Activated effector memory CD4-positive, alpha-beta T cell treated with anti-CD3 and anti-CD28 coated beads, Interleukin-2, amount 50 U/mL, for 16 hours (primary cell): ENCODE data around the gene STARD3NL.
A peak's percentile ranks its signal among the peaks of the same experiment; 100 is the strongest.
"Not testable (repeated sequence)": the region's sequence is repeated elsewhere in the genome, so short reads cannot be mapped to it uniquely, and the experiment has no call there.

ENCODE experiments used
- DNase-seq: peaks from one replicate; pipeline ENCODE4 v3.0.0-alpha.2; 2020

Gene STARD3NL

DNA sequence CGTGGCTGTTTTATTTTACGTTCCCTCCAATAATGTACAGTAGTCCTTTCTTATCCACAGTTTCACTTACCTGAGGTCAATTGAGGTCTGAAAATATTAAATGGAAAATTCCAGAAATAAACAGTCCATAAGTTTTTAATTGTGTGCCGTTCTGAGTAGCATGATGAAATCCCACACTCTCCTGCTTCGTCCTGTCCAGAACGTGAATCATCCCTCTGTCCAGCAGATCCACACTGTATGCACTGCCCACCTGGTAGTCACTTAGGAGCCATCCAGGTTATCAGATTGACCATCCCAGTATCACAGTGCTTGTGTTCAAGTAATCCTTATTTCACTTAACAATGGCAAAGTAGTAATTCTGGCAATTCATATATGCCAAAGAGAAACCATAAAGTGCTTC is 46.3 kb downstream of the STARD3NL start:
- DNase-seq = no peak

DNA sequence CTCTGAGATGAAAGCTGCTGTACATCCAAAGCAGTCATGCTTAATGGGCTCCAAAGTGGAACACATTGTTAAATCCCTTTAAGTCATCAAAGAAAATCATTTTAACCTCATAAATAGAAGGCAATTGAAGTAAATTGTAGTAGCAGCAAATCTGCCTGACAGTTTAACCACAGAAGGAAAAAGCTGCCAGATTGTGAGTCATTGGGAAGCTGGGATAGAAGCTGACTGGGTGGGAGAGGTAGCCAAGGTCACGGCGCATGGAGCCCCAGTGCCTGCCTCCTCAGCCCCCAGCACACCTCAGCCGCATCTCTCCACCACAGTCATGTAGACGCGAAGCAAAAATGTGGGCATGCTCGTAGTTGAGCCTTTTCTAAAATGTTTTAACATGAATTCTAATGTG is 51.3 kb downstream of the STARD3NL start:
- DNase-seq = no peak

DNA sequence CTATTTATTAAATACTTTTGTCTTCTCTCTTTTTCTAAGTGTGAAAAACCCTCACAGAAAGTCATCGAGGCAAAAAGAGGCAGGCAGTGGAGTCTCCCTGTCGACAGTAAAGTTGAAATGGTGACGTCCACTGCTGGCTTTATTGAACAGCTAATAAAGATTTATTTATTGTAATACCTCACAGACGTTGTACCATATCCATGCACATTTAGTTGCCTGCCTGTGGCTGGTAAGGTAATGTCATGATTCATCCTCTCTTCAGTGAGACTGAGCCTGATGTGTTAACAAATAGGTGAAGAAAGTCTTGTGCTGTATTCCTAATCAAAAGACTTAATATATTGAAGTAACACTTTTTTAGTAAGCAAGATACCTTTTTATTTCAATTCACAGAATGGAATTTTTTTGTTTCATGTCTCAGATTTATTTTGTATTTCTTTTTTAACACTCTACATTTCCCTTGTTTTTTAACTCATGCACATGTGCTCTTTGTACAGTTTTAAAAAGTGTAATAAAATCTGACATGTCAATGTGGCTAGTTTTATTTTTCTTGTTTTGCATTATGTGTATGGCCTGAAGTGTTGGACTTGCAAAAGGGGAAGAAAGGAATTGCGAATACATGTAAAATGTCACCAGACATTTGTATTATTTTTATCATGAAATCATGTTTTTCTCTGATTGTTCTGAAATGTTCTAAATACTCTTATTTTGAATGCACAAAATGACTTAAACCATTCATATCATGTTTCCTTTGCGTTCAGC is 52.0 kb downstream of the STARD3NL start:
- DNase-seq = no peak

DNA sequence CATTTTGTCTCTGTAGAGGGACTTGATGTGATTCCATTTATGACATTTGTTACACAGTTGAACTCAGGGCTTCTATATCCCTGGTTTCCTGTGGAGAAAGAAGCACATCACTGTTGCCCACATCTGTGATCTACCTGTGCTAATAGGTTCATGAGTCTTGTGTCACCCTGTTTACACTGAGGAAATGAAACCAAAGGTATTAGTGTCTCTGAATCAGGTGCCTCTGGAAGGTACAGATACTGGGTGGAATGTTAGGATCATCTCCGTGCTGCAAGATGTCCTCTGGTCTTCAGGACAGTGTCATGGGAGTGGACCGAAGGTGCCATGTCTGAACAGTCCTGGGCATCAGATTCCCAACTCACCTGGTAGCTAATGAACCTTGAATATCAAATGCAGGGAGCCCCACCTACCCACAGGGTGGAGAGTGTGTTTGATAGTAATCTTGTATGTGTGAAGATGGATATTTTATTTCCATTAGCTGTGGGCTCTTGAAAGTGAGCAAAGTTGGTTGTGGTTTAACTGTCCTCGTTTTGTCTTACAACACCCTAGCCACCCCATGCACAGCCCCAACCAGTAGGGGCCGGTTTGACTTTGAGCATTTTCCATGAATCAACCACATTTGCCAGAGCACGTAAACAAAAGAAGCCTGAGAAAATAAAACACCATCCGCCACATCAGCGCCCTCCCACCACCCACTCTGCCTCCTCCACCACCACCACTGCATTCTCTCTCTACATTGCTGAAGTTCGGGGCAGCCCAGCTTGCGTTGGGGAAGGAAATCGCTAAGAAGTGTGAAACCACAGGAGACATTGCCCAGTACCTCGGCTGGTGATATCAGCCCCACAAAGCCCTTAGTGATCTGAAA is 54.7 kb downstream of the STARD3NL start:
- DNase-seq = peak; percentile 87

DNA sequence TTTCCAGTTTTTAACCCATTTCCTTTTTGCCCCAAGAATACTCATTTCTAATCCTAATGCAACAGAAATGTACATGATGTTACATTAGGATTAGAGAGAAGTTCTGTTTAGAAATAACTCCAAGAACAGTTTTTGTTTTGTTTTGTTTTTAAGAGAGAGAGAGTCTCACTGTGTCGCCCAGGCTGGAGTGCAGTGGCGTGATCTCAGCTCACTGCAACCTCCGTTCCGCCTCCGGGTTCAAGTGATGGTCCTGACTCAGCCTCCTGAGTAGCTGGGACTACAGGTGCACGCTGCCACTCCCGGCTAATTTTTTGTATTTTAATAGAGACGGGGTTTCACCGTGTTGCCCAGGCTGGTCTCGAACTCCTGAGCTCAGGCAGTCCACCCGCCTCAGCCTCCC is 56.7 kb downstream of the STARD3NL start:
- DNase-seq = not testable (repeated sequence)

DNA sequence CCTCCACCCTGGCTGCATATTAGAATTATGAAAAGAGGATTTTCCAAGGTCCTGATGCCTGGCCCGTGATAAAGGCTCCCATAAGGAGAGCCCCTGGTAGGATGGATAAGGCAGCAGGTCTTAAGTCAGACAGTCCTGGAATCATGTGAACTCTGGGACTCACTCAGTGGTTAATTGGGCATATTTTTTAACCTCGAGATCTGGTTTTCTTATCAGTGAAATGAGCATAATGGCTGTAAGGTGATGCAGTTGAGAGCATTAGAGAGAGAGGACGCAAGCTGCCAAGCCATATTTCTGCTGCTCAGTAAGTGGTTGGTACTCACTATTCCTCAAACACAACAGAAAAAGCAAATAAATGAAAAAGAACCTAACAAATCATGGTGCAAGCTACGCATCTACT is 57.6 kb downstream of the STARD3NL start:
- no peak for DNase-seq

DNA sequence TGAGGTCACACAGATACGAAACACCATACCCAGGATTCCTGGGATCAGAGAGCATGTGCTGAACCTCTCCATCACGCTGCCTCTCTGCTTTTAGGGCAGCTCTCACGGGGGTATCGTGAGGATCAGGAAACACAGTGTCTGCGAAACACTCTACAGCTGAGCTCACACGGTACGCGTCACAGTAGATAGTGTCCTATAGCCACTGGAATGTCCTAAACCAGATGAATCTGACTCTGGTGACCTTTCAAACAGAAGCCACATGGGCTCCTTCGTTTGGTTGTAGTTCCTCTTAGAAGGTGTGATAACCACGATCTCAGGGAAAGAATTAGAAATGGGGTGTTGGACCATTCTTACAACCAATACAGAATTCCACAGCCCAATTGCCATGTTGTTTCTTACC is 61.1 kb downstream of the STARD3NL start:
- DNase-seq = not testable (repeated sequence)

DNA sequence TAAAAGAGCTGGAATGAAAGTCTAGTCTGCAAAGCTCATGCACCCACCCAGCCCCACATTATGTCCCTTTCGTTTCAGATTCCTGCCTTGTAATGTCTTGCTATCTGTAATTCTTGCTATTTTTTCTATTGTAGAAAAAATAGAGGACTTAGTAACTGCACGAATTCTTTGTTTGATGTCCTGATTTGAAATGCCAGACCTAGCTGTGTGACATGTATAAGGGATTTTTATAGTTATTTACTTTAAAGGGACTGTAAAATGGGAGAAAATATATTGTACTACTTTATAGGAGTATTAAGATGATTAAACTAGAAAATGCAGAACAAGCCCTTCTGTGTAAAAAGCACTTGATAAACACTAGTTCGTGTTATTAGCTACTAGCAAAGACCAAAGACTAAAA is 63.0 kb downstream of the STARD3NL start:
- DNase-seq = no peak

DNA sequence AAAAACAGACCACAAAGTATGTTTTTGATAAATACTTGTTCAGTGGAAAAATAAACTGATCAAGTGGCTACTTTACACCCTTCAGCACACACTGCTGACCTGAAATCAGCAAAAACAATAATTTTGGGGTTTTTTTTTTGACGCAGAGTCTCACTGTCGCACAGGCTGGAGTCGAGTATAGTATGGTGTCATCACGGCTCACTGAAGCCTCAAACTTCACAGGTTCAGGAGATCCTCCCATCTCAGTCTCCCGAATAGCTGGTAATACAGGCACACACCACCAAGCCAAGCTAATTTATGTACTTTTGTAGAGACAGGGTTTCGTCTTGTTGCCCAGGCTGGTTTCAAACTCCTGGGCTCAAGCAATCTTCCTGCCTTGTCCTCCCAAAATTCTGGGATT is 64.8 kb downstream of the STARD3NL start:
- no peak for DNase-seq

DNA sequence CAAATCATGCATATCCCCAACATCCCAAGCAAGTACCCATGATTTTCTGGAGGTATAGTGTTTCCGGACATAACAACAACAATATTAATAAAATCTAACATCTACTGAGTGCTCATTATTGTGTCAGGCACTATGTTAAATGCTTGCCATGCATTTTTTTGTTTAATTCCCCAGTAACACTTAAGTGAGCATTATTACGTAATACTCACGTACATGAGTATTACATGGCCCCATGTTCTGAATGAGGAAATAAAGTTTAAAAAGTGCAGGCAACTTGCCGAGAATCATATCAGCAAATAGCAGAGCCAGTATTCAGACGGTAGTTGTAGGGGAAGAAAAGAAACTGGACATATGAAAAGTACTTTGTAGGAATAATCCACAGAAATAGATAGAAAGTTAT is 65.3 kb downstream of the STARD3NL start:
- DNase-seq = not testable (repeated sequence)

DNA sequence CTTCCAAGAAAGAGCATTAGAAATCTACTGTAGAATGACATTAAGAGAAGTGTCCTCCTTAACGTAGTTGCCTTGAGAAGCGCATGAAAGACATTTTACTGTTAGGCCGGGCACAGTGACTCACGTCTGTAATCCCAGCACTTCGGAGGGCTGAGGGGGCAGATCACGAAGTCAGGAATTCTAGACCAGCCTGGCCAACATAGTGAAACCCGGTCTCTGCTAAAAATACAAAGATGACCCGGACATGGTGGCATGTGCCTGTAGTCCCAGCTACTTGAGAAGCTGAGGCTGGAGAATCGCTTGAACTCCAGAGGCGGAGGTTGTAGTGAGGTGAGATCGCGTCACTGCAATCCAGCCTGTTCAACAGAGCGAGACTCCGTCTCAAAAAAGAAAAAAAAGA is 66.5 kb downstream of the STARD3NL start:
- no peak for DNase-seq

DNA sequence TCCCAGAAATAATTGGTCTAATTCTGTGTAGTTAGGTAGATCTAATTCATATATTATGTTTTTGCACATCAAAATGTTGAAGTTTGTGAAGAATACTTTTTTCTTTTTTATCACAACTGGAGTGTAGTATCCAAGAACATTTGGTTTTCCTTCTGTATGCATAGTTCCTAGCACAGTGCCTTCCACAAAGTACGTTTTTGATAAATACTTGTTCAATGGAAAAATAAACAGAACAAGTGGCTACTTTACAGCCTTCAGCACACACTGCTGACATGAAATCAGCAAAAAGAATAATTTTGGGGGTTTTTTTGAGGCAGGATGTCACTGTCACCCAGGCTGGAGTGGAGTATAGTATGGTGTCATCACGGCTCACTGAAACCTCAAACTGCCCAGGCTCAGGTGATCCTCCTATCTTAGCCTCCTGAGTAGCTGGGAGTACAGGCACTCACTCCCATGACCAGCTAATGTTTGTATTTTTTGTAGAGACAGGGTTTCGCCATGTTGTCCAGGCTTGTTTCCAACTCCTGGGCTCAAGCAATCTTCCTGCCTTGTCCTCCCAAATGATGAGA is 67.4 kb downstream of the STARD3NL start:
- DNase-seq = no peak

DNA sequence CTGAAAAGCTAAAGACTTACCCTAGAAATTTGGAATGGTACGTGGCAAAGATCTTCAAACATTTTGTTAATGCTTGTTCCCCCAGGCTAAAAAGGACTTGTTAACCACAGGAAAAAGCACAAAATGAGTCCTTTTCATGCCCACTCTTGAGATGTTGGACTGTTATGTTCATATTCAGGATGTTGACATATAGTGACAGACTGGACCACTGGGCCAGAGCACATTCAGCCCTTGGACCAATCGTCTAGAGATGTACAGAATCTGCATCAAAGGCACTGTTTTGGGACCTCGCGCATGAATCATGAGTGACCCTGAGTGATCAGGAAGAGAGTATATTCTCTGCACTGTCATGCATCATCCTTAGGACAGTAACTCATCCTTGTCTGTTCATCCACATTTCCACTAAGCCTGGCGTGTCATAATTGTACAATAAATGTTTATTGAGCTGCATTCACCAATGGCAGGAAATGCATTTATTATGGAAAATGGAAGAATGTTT is 70.1 kb downstream of the STARD3NL start:
- no peak for DNase-seq

DNA sequence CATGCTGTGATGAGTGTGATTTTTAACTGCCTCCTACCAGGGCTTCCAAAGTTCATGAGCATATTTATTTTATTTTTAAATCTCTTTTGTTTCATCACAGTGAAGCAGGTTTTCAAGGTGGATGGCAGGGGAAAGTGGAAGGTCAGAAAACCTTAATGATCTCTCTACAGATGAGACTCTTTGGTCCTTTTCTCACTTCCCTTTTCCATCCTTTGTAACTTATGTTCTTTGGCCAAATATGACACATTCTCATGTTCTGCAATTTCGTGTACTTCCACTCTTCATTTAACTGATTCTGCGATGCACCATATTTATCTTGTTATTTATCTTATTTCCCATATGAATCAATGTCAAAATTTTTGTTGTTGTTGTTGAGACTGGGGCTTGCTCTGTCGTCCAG is 71.8 kb downstream of the STARD3NL start:
- not testable (repeated sequence) for DNase-seq

DNA sequence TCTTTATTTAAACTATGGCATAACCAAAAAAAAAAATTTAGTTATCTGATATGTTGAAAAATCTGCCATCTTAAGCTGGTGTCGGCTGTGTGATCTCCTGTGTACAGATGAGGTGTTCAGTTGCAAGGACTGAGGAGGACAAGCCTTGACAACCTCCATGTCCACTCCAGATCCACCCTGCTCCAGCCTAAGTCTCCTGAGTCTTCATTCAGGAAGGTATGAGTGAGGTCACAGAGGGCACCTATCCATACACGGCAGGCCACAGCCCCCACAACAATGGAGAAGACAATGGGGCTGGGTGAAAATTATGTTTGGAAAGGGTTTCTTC is 79.3 kb downstream of the STARD3NL start:
- DNase-seq = no peak

DNA sequence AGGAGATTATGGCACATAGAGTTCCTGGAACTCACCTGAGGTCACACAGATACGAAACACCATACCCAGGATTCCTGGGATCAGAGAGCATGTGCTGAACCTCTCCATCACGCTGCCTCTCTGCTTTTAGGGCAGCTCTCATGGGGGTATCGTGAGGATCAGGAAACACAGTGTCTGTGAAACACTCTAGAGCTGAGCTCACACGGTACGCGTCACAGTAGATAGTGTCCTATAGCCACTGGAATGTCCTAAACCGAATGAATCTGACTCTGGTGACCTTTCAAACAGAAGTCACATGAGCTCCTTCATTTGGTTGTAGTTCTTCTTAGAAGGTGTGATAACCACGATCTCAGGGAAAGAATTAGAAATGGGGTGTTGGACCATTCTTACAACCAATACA is 81.1 kb downstream of the STARD3NL start:
- DNase-seq = not testable (repeated sequence)

DNA sequence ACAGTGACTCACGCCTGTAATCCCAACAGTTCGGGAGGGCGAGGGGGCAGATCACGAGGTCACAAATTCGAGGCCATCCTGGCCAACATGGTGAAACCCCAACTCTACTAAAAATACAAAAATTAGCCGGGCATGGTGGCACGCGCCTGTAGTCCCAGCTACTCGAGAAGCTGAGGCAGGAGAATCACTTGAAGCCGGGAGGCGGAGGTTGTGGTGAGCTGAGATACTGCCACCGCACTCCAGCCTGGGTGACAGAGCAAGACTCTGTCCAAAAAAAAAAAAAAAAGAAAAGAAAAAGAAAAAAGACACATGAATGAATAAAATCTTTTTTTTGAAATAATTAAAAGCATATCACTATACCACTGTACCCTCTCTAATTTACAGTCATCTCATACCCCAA is 83.6 kb downstream of the STARD3NL start:
- DNase-seq = not testable (repeated sequence)

DNA sequence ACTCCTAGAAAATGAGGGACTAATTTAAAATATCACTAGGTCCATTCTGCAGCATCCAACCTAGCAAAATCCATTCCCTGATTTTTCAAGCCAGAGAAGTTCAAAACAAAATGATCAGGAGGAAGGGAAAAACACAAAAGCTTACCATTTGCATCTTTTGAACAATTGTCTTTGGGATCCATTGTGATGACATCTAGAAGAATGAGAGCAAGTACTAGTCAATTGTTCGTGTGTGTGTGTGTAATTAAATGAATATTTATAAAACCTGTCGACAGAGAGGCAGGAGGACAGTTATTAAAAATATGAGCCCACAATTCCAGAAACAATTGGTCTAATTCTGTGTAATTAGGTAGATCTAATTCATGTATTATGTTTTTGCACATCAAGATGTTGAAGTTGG is 84.0 kb downstream of the STARD3NL start:
- not testable (repeated sequence) for DNase-seq

DNA sequence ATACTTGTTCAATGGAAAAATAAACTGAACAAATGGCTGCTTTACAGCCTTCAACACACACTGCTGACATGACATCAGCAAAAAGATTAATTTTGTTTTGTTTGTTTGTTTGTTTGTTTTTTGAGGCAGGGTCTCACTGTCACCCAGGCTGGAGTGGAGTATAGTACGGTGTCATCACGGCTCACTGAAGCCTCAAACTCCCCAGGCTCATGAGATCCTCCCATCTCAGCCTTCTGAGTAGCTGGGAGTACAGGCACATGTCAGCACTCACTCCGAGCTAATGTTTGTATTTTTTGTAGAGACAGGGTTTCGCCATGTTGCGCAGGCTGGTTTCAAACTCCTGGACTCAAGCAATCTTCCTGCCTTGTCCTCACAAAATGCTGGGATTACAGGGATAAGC is 84.5 kb downstream of the STARD3NL start:
- DNase-seq = no peak

DNA sequence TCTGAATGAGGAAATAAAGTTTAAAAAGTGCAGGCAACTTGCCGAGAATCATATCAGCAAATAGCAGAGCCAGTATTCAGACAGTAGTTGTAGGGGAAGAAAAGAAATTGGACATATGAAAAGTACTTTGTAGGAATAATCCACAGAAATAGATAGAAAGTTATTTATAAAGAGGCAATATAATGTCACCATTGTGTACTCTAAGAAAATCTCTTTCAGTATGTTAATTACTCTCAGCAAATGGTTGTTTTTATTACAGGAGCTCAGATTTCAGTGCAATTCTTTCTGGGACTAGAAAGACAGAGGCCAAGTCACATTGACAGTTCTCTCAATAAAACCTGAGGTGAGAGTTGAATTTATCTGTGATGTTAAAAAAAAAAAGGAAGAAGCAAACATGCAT is 85.2 kb downstream of the STARD3NL start:
- DNase-seq = not testable (repeated sequence)

DNA sequence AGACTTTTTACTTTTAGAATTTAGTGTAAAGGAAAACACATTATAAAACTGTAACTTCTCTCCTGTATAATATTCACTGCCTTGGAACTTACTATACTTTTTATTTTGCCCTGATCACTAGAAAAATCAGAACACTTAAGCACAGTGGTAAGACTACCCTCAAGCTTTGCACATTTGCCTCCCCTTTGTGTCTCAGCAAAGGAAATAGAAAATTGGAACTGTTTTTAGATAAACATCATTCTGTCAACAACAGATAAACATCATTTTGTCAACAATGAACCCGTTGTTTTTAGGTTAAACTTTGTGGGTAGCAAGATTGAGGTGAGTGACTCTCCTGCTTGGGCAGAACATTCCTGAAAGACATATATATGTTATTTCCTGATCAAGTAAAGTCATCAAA is 86.6 kb downstream of the STARD3NL start:
- not testable (repeated sequence) for DNase-seq

DNA sequence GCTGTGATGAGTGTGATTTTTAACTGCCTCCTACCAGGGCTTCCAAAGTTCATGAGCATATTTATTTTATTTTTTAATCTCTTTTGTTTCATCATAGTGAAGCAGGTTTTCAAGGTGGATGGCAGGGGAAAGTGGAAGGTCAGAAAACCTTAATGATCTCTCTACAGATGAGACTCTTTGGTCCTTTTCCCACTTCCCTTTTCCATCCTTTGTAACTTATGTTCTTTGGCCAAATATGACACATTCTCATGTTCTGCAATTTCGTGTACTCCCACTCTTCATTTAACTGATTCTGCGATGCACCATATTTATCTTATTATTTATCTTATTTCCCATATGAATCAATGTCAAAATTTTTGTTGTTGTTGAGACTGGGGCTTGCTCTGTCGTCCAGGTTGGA is 87.9 kb downstream of the STARD3NL start:
- not testable (repeated sequence) for DNase-seq

DNA sequence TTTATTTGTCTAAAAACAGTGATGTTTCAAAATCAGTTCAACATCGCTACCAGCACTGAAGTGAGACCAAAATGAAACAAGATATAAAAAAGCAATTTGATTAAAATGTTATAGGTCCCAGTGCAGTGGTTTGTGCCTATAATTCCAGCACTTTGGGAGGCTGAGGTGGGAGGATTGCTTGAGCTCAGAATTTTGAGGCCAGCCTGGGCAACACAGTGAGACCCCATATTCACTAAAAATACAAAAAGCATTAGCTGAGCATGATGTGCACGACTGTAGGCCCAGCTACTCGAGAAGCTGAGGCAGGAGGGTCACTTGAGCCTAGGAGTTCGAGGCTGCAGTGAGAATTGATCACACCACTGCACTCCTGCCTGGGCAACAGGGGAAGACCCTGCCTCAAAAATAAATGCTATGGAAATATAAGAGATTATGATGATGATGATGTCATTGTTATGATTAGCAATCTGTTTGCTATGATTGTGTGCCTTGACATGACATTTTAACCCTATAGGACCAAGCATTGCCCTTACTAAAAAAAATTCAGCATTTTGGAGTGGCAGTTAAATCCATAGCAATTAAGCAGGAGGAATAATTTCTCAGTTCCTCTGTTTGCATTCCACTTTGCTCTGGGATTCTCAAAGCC is 91.8 kb downstream of the STARD3NL start:
- not testable (repeated sequence) for DNase-seq
